IPS-18a (cell line): Measurements from ENCODE around the gene METTL25B.
"Not testable (repeated sequence)": the region's sequence is repeated elsewhere in the genome, so short reads cannot be mapped to it uniquely, and the experiment has no call there.

Source experiments
- H3K27ac ChIP-seq: one replicate; pipeline ENCODE4 v1.5.1; 2013; ENCODE audit warnings: low read length
- H3K27me3 ChIP-seq: one replicate; pipeline ENCODE4 v1.6.1; 2013; ENCODE audit warnings: mild to moderate bottlenecking, low read length; ENCODE audit not compliant: control insufficient read depth, insufficient read depth
- H3K36me3 ChIP-seq: one replicate; pipeline ENCODE4 v1.6.1; 2013; ENCODE audit warnings: low read depth, low read length; ENCODE audit not compliant: control insufficient read depth
- H3K4me1 ChIP-seq: one replicate; pipeline ENCODE4 v1.6.1; 2013; ENCODE audit warnings: low read depth, low read length; ENCODE audit not compliant: control insufficient read depth
- H3K4me3 ChIP-seq: one replicate; pipeline ENCODE4 v1.5.1; 2013; ENCODE audit warnings: low read length
- H3K9ac ChIP-seq: one replicate; pipeline ENCODE4 v1.6.1; 2013; ENCODE audit warnings: mild to moderate bottlenecking, low read length, moderate library complexity
- H3K9me3 ChIP-seq: one replicate; pipeline ENCODE4 v1.6.1; 2013; ENCODE audit warnings: low read depth, low read length; ENCODE audit not compliant: control insufficient read depth

METTL25B gene

GRCh38 chr1:156754219-156754618 is 25.9 kb downstream of the METTL25B start:
- no peaks in the 10 kb centered on the region for H3K36me3 ChIP-seq
- H3K9me3 ChIP-seq = no peaks in the 10 kb centered on the region
- H3K4me3 ChIP-seq = no peak overlapping the region
- peaks cover 21% of the 10 kb centered on the region for H3K4me1 ChIP-seq
- H3K9ac ChIP-seq = no peak overlapping the region
- H3K27ac ChIP-seq = no peak overlapping the region
- no peaks in the 10 kb centered on the region for H3K27me3 ChIP-seq

GRCh38 chr1:156755527-156755950 is 27.3 kb downstream of the METTL25B start:
- Histone ChIP-seq H3K9ac (no peak overlapping the region), H3K4me1 (peaks cover 15% of the 10 kb centered on the region), H3K27ac (no peak overlapping the region), H3K9me3 (no peaks in the 10 kb centered on the region), H3K36me3 (no peaks in the 10 kb centered on the region), H3K4me3 (no peak overlapping the region), H3K27me3 (no peaks in the 10 kb centered on the region)

- Histone ChIP-seq H3K36me3 (no peaks in the 10 kb centered on the region), H3K4me3 (no peak overlapping the region), H3K4me1 (peaks cover 15% of the 10 kb centered on the region), H3K27me3 (no peaks in the 10 kb centered on the region), H3K9ac (no peak overlapping the region), H3K27ac (no peak overlapping the region), H3K9me3 (no peaks in the 10 kb centered on the region)
Observed at GRCh38 chr1:156756355-156756754, 28.1 kb downstream of the METTL25B start.

- H3K27ac ChIP-seq, H3K27me3 ChIP-seq, H3K9me3 ChIP-seq, H3K4me3 ChIP-seq, H3K9ac ChIP-seq, H3K36me3 ChIP-seq, H3K4me1 ChIP-seq: not testable (repeated sequence)
Observed at GRCh38 chr1:156757572-156758253, 29.4 kb downstream of the METTL25B start.

GRCh38 chr1:156760092-156760795 is 32.0 kb downstream of the METTL25B start:
- Histone ChIP-seq H3K27me3 (no peaks in the 10 kb centered on the region), H3K27ac (no peak overlapping the region), H3K36me3 (no peaks in the 10 kb centered on the region), H3K9ac (no peak overlapping the region), H3K9me3 (no peaks in the 10 kb centered on the region), H3K4me3 (no peak overlapping the region), H3K4me1 (peaks cover 3% of the 10 kb centered on the region)

- Histone ChIP-seq H3K4me3 (no peak overlapping the region), H3K4me1 (peaks cover 3% of the 10 kb centered on the region)
Observed at GRCh38 chr1:156760796-156761104, 32.5 kb downstream of the METTL25B start.

GRCh38 chr1:156765136-156765535 is 36.9 kb downstream of the METTL25B start:
- not testable (repeated sequence) for H3K9me3 ChIP-seq, H3K27ac ChIP-seq, H3K4me3 ChIP-seq, H3K36me3 ChIP-seq, H3K9ac ChIP-seq, H3K27me3 ChIP-seq
- peaks cover 20% of the 10 kb centered on the region for H3K4me1 ChIP-seq

More at GRCh38 chr1:156760796-156761104, 32.5 kb downstream of the METTL25B start:
- H3K27ac ChIP-seq = no peak overlapping the region
- H3K27me3 ChIP-seq = no peaks in the 10 kb centered on the region
- no peak overlapping the region for H3K9ac ChIP-seq
- no peaks in the 10 kb centered on the region for H3K36me3 ChIP-seq
- H3K9me3 ChIP-seq = no peaks in the 10 kb centered on the region

GRCh38 chr1:156765666-156766065 is 37.4 kb downstream of the METTL25B start:
- Histone ChIP-seq H3K27ac (no peak overlapping the region), H3K9ac (no peak overlapping the region), H3K4me3 (no peak overlapping the region), H3K9me3 (no peaks in the 10 kb centered on the region), H3K36me3 (no peaks in the 10 kb centered on the region), H3K27me3 (no peaks in the 10 kb centered on the region), H3K4me1 (peaks cover 16% of the 10 kb centered on the region)

- Histone ChIP-seq H3K36me3 (no peaks in the 10 kb centered on the region), H3K27ac (peak overlapping the region; percentile 62), H3K27me3 (no peaks in the 10 kb centered on the region), H3K9me3 (no peaks in the 10 kb centered on the region), H3K4me3 (peak overlapping the region; percentile 70), H3K9ac (peak overlapping the region; percentile 67), H3K4me1 (peaks cover 16% of the 10 kb centered on the region)
Observed at GRCh38 chr1:156766298-156767100, 38.2 kb downstream of the METTL25B start.

GRCh38 chr1:156767101-156767878 is 39.0 kb downstream of the METTL25B start, which contains the start of gene PRCC:
Gene PRCC, plus strand, starts transcription at chr1:156767535. Its CDS starts 237 bp downstream, at chr1:156767772.
- peak within 1 kb of the TSS; percentile 90 for H3K9ac ChIP-seq
- H3K27me3 ChIP-seq = no peaks in the 10 kb centered on the region
- peak within 1 kb of the TSS; percentile 90 for H3K27ac ChIP-seq
- H3K4me1 ChIP-seq = peaks cover 16% of the 10 kb centered on the region
- no peaks in the 10 kb centered on the region for H3K9me3 ChIP-seq
- H3K4me3 ChIP-seq = peak within 1 kb of the TSS; percentile 90
- H3K36me3 ChIP-seq = peaks cover under 1% of the 10 kb centered on the region
